Activated CD4-positive, CD25-positive, alpha-beta regulatory T cell treated with anti-CD3 and anti-CD28 coated beads, Interleukin-2, amount 50 U/mL, for 24 hours (primary cell): ENCODE measurements around the gene FRMD7.
"Not testable (repeated sequence)": the region's sequence is repeated elsewhere in the genome, so short reads cannot be mapped to it uniquely, and the experiment has no call there.

ENCODE experiments used
- ATAC-seq, 2 donors: fragments of 150-1000 bp; cut with Tn5 transposase; one replicate each; pipeline ENCODE4 v1.10.0; 2021; ENCODE audit warnings: mild to moderate bottlenecking in 1 of 2, moderate library complexity in 1 of 2

Gene FRMD7

DNA sequence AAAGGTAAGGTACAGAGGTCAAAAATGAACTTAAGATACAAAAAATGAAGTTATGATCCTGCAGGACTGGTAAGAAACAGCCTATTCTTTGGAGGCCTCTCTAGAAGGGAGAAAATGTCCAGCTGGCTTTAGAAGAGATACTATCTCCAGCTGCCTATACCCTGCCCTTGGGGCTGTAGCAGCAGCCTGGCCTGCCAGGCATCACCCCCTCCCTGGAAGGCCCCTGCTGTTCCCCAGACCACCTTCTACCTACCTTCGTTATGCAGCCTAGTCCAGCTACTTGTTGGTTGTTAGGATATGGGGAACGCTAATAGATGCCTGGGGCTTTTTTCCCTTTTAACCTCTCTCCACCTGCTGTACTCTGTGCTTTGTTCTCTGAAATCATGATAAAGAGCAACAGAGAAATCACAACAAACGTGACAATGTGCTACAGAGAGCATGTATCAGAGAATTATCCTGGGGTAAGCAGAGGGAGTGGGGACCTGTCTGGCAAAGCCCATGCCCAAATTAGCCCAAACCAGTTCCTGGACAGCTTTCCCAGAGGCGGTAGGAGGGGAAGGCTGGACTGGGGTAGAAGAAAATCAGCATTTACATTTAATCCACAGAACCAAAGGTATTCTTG is 34.5 kb downstream of the FRMD7 start:
- no peak for ATAC-seq

DNA sequence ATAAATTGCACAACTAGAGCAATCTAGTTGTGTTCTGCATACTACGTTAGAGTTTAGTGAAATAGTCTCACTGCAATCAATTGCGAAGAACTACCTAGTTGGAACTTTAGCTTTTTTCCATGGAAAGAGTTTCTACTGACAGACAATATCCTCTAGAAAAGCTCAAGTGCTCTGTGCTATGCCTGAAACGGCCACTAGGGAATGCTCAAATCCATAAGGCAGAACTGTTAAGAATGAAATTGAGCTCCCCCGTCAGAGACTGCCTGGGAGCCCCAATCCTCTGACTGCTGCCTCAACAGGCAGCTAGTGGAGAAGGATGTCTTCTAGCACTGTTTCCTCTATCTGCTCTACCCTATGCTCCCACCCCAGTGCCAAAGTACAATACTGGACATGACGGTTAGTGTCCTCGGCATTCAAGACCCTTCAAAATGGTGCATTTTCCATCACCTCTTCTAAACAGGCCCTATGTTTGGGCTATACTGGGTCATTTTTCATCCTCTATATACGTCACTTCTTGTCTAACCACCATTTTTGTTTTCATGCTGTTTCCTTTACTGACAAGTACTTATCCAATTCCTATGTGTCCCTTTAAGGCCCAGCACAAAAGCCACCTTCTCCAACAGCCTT is 35.3 kb downstream of the FRMD7 start:
- peak; percentile 55 to 61 for ATAC-seq

- no peak for ATAC-seq
These were observed 37.2 kb downstream of the FRMD7 start for GRCh38 chrX:132090403-132091159.

GRCh38 chrX:132088864-132089263 is 39.0 kb downstream of the FRMD7 start:
- no peak for ATAC-seq

GRCh38 chrX:132086672-132087071 is 41.1 kb downstream of the FRMD7 start:
- no peak for ATAC-seq

- ATAC-seq, result no peak
These were observed 42.0 kb downstream of the FRMD7 start for GRCh38 chrX:132085786-132086185.

- no peak for ATAC-seq
These were observed 49.9 kb downstream of the FRMD7 start for GRCh38 chrX:132077912-132078311.

GRCh38 chrX:132077414-132077813 is 50.4 kb downstream of the FRMD7 start:
- no peak for ATAC-seq

GRCh38 chrX:132071254-132071653 is 56.6 kb downstream of the FRMD7 start:
- no peak for ATAC-seq

GRCh38 chrX:132068405-132068804 is 59.4 kb downstream of the FRMD7 start:
- no peak for ATAC-seq

GRCh38 chrX:132063862-132064261 is 64.0 kb downstream of the FRMD7 start:
- ATAC-seq, result no peak

GRCh38 chrX:132063334-132063733 is 64.5 kb downstream of the FRMD7 start:
- no peak for ATAC-seq

- no peak for ATAC-seq
These were observed 67.8 kb downstream of the FRMD7 start for GRCh38 chrX:132059973-132060540.

- no peak for ATAC-seq
These were observed 68.8 kb downstream of the FRMD7 start for GRCh38 chrX:132058975-132059374.

DNA sequence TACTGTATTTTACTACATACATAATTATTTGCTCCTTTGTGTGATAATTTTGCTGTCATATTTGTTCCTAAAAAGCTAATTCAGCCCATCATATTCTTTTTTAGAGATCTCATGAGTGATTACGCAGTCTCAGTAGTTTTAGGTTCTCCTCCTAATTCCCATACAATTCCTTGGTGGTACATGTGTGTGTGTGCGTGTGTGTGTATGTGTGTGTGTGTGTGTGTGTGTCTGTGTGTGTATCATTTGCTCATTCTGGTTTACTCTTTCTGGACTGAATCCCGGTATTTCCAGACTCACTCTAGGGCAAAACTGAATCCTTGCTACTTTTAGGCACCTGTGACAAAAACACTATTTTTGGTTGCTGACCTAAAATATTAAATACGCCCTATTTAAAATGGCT is 69.8 kb downstream of the FRMD7 start:
- no peak for ATAC-seq

GRCh38 chrX:132051778-132052177 is 76.0 kb downstream of the FRMD7 start:
- ATAC-seq, result not testable (repeated sequence)

GRCh38 chrX:132046533-132046932 is 81.3 kb downstream of the FRMD7 start:
- no peak for ATAC-seq

GRCh38 chrX:132045456-132045855 is 82.4 kb downstream of the FRMD7 start:
- no peak for ATAC-seq

DNA sequence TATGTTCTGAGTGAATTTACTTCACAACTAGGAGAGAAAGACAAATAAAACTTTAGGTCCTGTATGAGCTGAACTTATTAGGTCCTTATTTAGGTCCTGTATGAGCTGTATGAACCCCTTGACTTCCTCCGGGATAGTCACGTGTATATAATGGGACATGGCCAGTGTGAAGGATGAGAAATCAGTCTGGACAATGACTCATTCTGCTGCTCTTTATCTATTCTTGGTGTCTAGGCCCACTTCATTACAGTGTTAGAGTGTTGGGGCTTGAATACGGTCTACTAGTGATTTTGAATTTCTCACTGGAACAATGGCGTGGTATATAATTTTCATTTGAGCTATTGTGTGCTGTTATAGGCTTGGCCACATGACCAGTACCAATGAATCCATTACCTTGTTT is 82.9 kb downstream of the FRMD7 start:
- no peak for ATAC-seq

DNA sequence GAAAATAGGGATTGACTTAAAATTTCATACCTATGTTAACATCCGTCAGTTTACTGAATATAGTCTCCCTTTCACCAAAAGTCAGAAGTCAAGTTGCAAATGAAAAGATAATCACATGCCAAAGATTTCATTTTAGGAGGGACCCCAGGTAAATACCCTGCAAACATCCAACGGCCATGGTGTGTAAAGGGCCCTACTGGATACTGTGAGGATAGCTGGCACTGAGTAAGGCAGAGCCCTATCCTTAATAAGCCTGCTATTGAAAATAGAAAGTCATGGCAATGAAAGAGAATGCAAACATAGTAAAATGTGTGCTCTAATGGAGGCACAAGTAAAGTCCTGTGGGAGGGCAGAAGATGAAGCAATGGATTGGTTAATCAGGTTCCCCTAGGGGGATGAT is 83.8 kb downstream of the FRMD7 start:
- no peak for ATAC-seq

GRCh38 chrX:132041015-132041414 is 86.8 kb downstream of the FRMD7 start:
- ATAC-seq, result no peak

- no peak for ATAC-seq
These were observed 87.8 kb downstream of the FRMD7 start for GRCh38 chrX:132040066-132040465.

GRCh38 chrX:132037479-132037993 is 90.3 kb downstream of the FRMD7 start:
- no peak for ATAC-seq

GRCh38 chrX:132034648-132035047 is 93.2 kb downstream of the FRMD7 start:
- no peak for ATAC-seq
